CD4-positive, alpha-beta T cell treated with Interleukin-21 for 1 hour (primary cell): ENCODE measurements around the gene INHBE.
"Not testable (repeated sequence)": the region's sequence is repeated elsewhere in the genome, so short reads cannot be mapped to it uniquely, and the experiment has no call there.

Experiments used
- DNase-seq: peaks from one replicate; pipeline ENCODE4 v3.0.0-alpha.2; 2020

Gene INHBE

GRCh38 chr12:57441846-57442427 lies 13.2 kb upstream of the INHBE start:
- DNase-seq, result no peak

- not testable (repeated sequence) for DNase-seq
Measured at GRCh38 chr12:57444337-57444736, 10.8 kb upstream of the INHBE start.

GRCh38 chr12:57444744-57445143 lies 10.4 kb upstream of the INHBE start:
- no peak for DNase-seq

GRCh38 chr12:57446292-57446960 lies 8.7 kb upstream of the INHBE start:
- no peak for DNase-seq

GRCh38 chr12:57448669-57449068 lies 6.4 kb upstream of the INHBE start:
- no peak for DNase-seq

GRCh38 chr12:57449375-57449774 lies 5.7 kb upstream of the INHBE start:
- no peak for DNase-seq

GRCh38 chr12:57450057-57450456 lies 5.0 kb upstream of the INHBE start:
- no peak for DNase-seq

GRCh38 chr12:57451233-57451778 lies 3.8 kb upstream of the INHBE start:
- DNase-seq, result no peak

- no peak for DNase-seq
Measured at GRCh38 chr12:57452181-57452936, 2.7 kb upstream of the INHBE start.

GRCh38 chr12:57452937-57453509 lies 2.1 kb upstream of the INHBE start:
- peak; percentile 52 for DNase-seq

GRCh38 chr12:57454213-57454565 lies 918 bp upstream of the INHBE start:
- no peak for DNase-seq

- no peak for DNase-seq
Measured at GRCh38 chr12:57455374-57456144, 452 bp downstream of the INHBE start.

- DNase-seq, result peak; percentile 67
Measured at GRCh38 chr12:57456145-57456700, 1.1 kb downstream of the INHBE start.

GRCh38 chr12:57456737-57457490 lies 1.8 kb downstream of the INHBE start:
- no peak for DNase-seq

GRCh38 chr12:57458665-57459054 lies 3.6 kb downstream of the INHBE start:
- no peak for DNase-seq

- DNase-seq, result peak; percentile 96
Measured at GRCh38 chr12:57459055-57459749, 4.1 kb downstream of the INHBE start.

GRCh38 chr12:57459750-57460467 lies 4.8 kb downstream of the INHBE start, which contains the start of gene GLI1:
Gene GLI1 (plus strand): TSS chr12:57459785. CDS start chr12:57463692, 3,907 bp downstream.
- DNase-seq, result no peak

GRCh38 chr12:57460468-57460784 lies 5.3 kb downstream of the INHBE start:
- no peak for DNase-seq

- no peak for DNase-seq
Measured at GRCh38 chr12:57460841-57461275, 5.8 kb downstream of the INHBE start.

- peak; percentile 37 for DNase-seq
Measured at GRCh38 chr12:57461276-57461916, 6.3 kb downstream of the INHBE start.
